Smooth muscle cell of the coronary artery (primary cell): ENCODE data around the gene COL21A1. TPM values are rescaled to one million over a fixed set of nuclear protein-coding genes. Genes with fewer than 3 reads are reported as not detected.

Experiments
- total RNA-seq: library from RNA; depleted of rRNA; stranded (reverse); fragments of >200 nt; gene quantifications from 2 replicates; pipeline ENCODE4 v1.2.3, GENCODE V29; 2014; ENCODE audit warnings: low replicate concordance

Gene COL21A1
- total RNA-seq: 0.53 and 29.5 TPM in 2 replicates

GRCh38 chr6:56246881-56247653 is at the start of gene COL21A1:
Gene COL21A1, minus strand, starts transcription at chr6:56247580. Its CDS starts 64,962 bp downstream, at chr6:56182618.

